Thoracic aorta (tissue), 2 donors: ENCODE data around the gene NUMA1. TPM values are rescaled to one million over a fixed set of nuclear protein-coding genes. Genes with fewer than 3 reads are reported as not detected.

Experiments
- ATAC-seq: fragments of 150-250 bp; one replicate; pipeline ENCODE4 v1.8.0; 2017; ENCODE audit warnings: low read depth; ENCODE audit not compliant: insufficient number of reproducible peaks, low FRiP score
- DNase-seq: peaks from one replicate; pipeline ENCODE4 v3.0.0-alpha.2; 2020; ENCODE audit warnings: low spot score
- H3K27ac ChIP-seq, 2 donors: fragments of 200-600 bp; sonication (generic); 1 replicate in 1 of 2; 2 replicates in 1 of 2; pipeline ENCODE4 v1.5.1; 2016; ENCODE audit warnings: mild to moderate bottlenecking in 2 of 2, moderate library complexity in 2 of 2
- H3K27me3 ChIP-seq: fragments of 200-600 bp; sonication (generic); replicated peaks from 2 replicates; pipeline ENCODE4 v1.6.0; 2016; ENCODE audit warnings: mild to moderate bottlenecking; ENCODE audit not compliant: insufficient read depth
- H3K36me3 ChIP-seq: fragments of 200-600 bp; sonication (generic); one replicate; pipeline ENCODE4 v1.5.1; 2016
- H3K4me1 ChIP-seq, 2 donors: fragments of 200-600 bp; sonication (generic); 1 replicate in 1 of 2; 2 replicates in 1 of 2; pipeline versions ENCODE4 v1.5.1 to v1.6.0; 2016; ENCODE audit warnings: low read depth in 2 of 2, mild to moderate bottlenecking in 1 of 2; ENCODE audit not compliant: control insufficient read depth in 1 of 2
- H3K4me3 ChIP-seq: fragments of 200-600 bp; sonication (generic); 2 replicates; pipeline ENCODE4 v1.5.1; 2016; ENCODE audit warnings: mild to moderate bottlenecking
- H3K9me3 ChIP-seq: fragments of 200-600 bp; sonication (generic); 2 replicates; pipeline ENCODE4 v1.5.1; 2016
- total RNA-seq, 2 donors: library from RNA; depleted of rRNA; stranded (reverse); fragments of >200 nt; gene quantifications; one replicate each; pipeline versions ENCODE4 v1.1.0 to v1.2.3, GENCODE V29; 2016
- TF ChIP-seq, protein P1 (sequence below): fragments of 200-600 bp; sonication (generic); IDR thresholded peaks from one replicate; pipeline ENCODE4 v1.5.1; 2019; ENCODE audit warnings: antibody characterized with exemption

The NUMA1 gene
- total RNA-seq, 2 donors from 2014 or later = 282 to 286 TPM

- ATAC-seq = no peak
- peaks cover 94% of the 10 kb centered on the region for H3K36me3 ChIP-seq
- H3K27ac ChIP-seq = no peak overlapping the region
Observed at GRCh38 chr11:72008728-72009127, 71.6 kb downstream of the NUMA1 start.

DNA sequence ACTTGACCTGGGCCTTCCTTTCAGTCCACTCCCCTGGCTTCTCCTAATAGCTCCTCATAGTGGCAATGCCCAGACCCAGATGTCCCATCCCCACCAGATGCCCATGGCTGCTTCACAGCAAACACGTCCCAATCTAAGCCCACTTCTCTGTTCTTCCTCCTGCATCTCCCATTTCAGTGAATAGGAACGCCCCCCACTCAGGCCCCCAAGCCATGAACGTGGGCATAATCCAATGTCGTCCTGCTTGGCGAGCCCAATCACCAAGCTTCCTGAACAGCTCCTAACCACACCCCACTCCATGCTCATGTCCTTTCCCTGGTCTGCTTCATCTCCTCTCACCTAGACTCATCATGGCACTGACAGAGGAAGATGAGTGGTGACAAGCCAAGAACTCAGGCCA is 72.8 kb downstream of the NUMA1 start:
- TF ChIP-seq, protein P1, sequence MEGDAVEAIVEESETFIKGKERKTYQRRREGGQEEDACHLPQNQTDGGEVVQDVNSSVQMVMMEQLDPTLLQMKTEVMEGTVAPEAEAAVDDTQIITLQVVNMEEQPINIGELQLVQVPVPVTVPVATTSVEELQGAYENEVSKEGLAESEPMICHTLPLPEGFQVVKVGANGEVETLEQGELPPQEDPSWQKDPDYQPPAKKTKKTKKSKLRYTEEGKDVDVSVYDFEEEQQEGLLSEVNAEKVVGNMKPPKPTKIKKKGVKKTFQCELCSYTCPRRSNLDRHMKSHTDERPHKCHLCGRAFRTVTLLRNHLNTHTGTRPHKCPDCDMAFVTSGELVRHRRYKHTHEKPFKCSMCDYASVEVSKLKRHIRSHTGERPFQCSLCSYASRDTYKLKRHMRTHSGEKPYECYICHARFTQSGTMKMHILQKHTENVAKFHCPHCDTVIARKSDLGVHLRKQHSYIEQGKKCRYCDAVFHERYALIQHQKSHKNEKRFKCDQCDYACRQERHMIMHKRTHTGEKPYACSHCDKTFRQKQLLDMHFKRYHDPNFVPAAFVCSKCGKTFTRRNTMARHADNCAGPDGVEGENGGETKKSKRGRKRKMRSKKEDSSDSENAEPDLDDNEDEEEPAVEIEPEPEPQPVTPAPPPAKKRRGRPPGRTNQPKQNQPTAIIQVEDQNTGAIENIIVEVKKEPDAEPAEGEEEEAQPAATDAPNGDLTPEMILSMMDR = no peak
- no peak overlapping the region for H3K4me3 ChIP-seq
- no peak for ATAC-seq
- no peaks in the 10 kb centered on the region for H3K27me3 ChIP-seq
- DNase-seq = no peak
- H3K36me3 ChIP-seq = peaks cover 96% of the 10 kb centered on the region
- H3K27ac ChIP-seq = no peak overlapping the region
- H3K4me1 ChIP-seq = peaks cover 2 to 15% of the 10 kb centered on the region in 2 donors
- no peaks in the 10 kb centered on the region for H3K9me3 ChIP-seq

More at GRCh38 chr11:72008728-72009127, 71.6 kb downstream of the NUMA1 start:
- no peak for DNase-seq
- TF ChIP-seq, protein P1 = no peak
- Histone ChIP-seq H3K9me3 (no peaks in the 10 kb centered on the region), H3K4me1 (peaks cover 11 to 26% of the 10 kb centered on the region in 2 donors), H3K27me3 (no peaks in the 10 kb centered on the region), H3K4me3 (no peak overlapping the region)

DNA sequence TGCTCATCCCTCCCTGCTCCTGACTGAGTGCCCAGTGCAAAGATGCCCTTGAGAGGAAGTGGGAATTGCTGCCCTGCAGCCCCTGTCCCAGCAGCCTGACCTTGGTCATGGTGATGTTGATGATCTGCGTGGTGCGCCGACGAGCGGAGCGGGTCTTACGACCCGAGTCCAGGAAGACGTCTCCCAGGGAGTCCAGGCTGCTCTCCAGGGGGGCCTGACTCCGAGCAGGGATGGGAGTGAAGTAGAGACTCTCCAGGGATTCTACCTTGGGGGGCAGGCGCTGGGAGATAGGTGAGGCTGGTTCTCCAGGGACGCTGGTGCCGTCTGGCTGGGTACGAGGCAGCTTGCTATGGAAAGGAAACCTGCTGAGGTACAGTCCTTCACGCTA is 73.3 kb downstream of the NUMA1 start:
- Histone ChIP-seq H3K36me3 (peaks cover 90% of the 10 kb centered on the region), H3K4me1 (peaks cover 0 to 10% of the 10 kb centered on the region in 2 donors), H3K4me3 (no peak overlapping the region), H3K27ac (no peak overlapping the region), H3K9me3 (no peaks in the 10 kb centered on the region), H3K27me3 (no peaks in the 10 kb centered on the region)
- DNase-seq = no peak
- TF ChIP-seq, protein P1 = no peak
- ATAC-seq = no peak

GRCh38 chr11:72006309-72007088 is 73.8 kb downstream of the NUMA1 start:
- DNase-seq = no peak

More at GRCh38 chr11:72006309-72007088, 73.8 kb downstream of the NUMA1 start:
- Histone ChIP-seq H3K27me3 (no peaks in the 10 kb centered on the region), H3K4me1 (peaks cover 0 to 5% of the 10 kb centered on the region in 2 donors), H3K27ac (no peak overlapping the region), H3K9me3 (no peaks in the 10 kb centered on the region), H3K36me3 (peaks cover 85% of the 10 kb centered on the region), H3K4me3 (no peak overlapping the region)
- ATAC-seq = no peak
- TF ChIP-seq, protein P1 = no peak
